HG03066 (cell line): ENCODE results near the gene MOB3A.
"Not testable (repeated sequence)": the region's sequence is repeated elsewhere in the genome, so short reads cannot be mapped to it uniquely, and the experiment has no call there.

Source experiments
- ATAC-seq: cut with Tn5 transposase; IDR thresholded peaks from one replicate; pipeline ENCODE4 v1.9.1; 2021; ENCODE audit warnings: low read depth; ENCODE audit not compliant: unreplicated experiment

MOB3A gene

DNA sequence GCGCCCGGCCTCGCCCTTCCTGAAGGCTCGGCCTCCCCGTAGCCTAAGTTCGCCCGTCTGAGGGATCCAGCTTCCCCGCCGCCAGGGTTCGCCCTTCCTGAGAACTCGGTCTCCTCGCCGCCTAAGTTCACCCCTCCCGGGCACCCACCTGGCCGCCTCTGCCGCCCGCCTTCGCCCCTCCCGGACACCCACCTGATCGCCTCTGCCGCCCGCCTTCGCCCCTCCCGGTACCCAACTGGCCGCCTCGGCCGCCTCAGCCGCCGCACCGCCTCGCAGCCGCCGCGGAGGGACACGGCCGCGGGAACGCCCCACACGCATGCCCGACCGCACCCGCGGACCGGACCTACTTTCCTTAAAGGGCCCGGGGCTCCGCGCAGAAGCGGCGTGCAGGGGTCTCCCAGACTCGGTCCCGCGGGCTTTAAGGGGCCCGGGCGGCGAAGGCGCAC is at the start of gene MOB3A:
Gene MOB3A, minus strand, starts transcription at position 293 of the 446 bp plus-strand sequence. CDS start 17,766 bp downstream, outside the sequence.
- ATAC-seq = peak; percentile 26

- no peak for ATAC-seq
These were observed 49.7 kb upstream of the MOB3A start for GRCh38 chr19:2145831-2146241.

DNA sequence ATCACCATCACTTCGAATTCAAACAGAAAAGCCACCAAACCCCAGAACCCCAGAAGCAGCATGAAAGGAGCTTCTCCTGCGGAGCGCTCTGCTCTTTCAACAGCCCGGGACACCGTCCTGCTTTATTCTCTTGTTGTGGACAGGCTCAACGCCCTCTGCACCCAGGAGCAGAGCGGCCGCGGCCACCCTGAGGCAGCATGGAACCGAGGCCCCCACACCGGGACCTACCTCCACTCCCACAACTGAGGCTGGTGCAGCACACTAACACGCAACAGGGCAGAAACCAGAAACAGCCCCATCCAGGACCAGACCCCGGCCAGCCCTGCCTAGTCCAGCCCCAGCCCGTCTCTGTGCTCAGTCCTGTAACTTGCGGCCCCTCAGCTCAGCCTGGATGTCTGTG is 48.1 kb upstream of the MOB3A start:
- no peak for ATAC-seq

DNA sequence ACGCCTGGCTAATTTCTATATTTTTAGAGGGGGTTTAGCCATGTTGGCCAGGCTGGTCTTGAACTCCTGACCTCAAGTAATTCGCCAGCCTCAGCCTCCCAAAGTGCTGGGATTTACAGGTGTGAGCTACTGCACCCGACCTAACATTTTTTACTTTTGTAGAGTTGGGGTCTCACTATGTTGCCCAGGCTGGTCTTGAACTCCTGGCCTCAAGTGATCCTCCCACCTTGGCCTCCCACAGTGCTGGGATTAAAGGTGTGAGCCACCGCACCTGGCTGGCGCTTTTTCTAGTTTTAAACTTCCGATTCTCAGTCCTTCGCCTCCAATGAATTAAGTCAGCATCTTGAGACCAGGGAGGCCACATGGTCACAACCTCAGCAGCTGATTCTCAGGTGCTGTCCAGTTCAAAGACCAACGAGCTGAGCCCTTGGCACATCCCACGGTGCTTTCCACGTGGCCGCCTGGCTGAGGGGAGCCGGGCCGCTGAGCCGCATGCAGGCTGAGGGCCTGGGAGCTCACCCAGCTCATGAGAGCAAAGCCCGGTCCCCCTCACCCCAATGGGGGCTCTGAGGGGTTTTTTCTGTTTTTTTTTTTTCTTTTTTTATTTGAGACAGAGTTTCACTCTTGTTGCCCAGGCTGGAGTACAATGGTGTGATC is 46.2 kb upstream of the MOB3A start:
- no peak for ATAC-seq

- no peak for ATAC-seq
These were observed 44.0 kb upstream of the MOB3A start for GRCh38 chr19:2140138-2140569.

GRCh38 chr19:2139385-2140137 is 43.4 kb upstream of the MOB3A start:
- ATAC-seq = no peak

- no peak for ATAC-seq
These were observed 42.1 kb upstream of the MOB3A start for GRCh38 chr19:2138061-2138728.

GRCh38 chr19:2136796-2137195 is 40.7 kb upstream of the MOB3A start:
- no peak for ATAC-seq

DNA sequence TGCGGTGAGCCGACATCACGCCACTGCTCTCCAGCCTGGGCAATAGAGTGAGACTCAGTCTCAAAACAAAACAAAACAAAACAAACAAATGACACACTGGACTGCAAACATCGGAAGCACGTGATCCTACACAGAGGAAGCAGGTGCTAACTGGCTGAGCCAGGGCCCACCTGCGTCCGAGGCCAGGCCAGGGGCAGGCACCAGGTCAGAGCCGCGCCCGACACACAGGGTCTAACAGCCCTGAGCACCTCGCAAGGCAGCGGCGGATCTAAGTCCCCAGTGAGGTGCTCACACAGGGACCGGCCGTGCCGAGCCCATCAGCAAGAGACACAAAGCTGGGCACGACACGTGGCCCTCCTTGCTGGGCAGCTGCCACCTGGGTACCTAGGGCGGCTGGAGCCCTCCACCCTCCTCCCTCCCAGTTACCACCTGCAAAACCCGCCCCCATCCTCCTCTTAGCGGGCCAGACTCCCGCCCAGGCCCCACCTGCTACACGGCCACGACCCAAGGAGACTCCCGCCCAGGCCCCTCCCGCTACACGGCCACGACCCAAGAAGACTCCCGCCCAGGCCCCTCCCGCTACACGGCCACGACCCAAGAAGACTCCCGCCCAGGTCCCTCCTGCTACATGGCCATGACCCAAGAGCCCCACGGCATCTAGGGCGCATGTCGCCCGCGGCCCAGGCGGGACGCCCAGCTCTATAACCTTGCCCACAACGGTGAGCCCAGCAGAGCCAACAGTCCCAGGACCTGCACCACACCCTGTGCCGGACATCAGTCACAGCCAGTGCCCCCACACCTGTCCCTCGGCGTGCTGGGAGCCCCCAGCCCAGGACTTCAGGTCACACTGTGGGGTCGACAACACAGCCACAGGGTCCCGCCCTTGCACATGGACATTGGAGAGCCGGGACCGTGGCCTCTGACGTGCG is 39.6 kb upstream of the MOB3A start:
- ATAC-seq = no peak

- ATAC-seq = no peak
These were observed 36.8 kb upstream of the MOB3A start for GRCh38 chr19:2132731-2133490.

- no peak for ATAC-seq
These were observed 36.1 kb upstream of the MOB3A start for GRCh38 chr19:2132191-2132590.

GRCh38 chr19:2131012-2131975 is 35.2 kb upstream of the MOB3A start:
- ATAC-seq = not testable (repeated sequence)

GRCh38 chr19:2129892-2130770 is 34.0 kb upstream of the MOB3A start:
- ATAC-seq = no peak

DNA sequence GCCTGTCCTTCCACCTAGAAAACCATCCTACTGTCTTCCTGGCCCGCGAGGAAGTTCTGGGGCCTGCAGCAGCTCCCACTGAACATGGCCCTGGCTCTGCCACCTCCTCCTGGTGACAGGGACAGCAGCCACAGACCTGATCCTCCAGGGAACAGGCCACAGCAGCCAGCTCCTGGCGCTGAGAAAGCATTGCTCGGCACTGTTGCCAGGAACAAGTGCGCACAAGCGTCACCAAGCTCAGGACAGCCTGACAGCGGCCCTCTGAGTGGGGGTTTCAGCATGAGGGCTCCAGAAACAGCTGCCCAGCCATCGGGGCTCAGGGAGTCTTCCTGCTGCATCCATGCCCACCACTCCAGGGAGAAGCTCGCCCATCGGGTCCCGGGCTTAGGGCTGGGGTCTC is 33.4 kb upstream of the MOB3A start:
- no peak for ATAC-seq

GRCh38 chr19:2129022-2129421 is 32.9 kb upstream of the MOB3A start:
- ATAC-seq = no peak

DNA sequence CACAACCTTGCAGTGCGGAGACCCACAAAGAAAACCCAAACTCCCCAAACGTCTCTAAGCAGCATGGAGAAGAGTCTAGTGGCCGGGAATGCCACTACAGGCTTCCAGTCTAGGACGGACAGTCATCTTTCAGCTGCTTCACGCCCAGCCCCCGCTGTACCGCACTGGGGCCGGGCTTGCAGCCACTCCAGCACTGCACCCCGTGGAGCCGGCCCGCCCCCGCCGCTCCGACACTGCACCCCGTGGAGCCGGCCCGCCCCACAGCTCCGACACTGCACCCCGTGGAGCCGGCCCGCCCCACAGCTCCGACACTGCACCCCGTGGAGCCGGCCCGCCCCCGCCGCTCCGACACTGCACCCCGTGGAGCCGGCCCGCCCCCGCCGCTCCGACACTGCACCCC is 32.1 kb upstream of the MOB3A start:
- ATAC-seq = not testable (repeated sequence)

DNA sequence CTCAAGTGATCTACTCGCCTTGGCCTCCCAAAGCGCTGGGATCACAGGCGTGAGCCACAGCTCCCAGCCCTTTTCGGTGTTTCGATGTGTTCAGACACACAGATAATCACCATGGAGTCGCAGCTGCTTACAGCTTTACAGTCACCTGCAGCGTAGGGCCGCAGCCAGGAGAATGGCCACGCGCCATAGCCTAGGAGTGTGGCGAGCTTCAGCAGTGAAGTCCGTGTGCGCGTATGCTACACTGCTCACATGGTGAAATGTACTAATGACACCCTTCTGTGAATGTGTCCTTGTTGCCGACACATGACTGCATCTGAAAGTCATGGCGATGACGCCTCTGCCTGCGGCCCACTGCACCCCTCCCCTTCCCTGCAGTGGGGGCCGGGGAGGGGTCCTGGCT is 31.6 kb upstream of the MOB3A start:
- ATAC-seq = no peak
